Stimulated activated CD4-positive, alpha-beta T cell treated with anti-CD3 and anti-CD28 coated beads, TNF-alpha, amount 100 ng/mL, for 24 hours (primary cell): ENCODE data around the gene CPNE7.
"Not testable (repeated sequence)": the region's sequence is repeated elsewhere in the genome, so short reads cannot be mapped to it uniquely, and the experiment has no call there.

Experiments
- DNase-seq, 3 experiments: peaks; one replicate each; pipeline ENCODE4 v3.0.0-alpha.2; 2020; ENCODE audit warnings: low read depth in 3 of 3

CPNE7 gene

GRCh38 chr16:89565506-89566372 lies 9.8 kb upstream of the CPNE7 start:
- peak in 2 of 3 experiments; percentile 47 to 72 for DNase-seq

- DNase-seq = no peak
Measured at GRCh38 chr16:89567656-89568594, 7.6 kb upstream of the CPNE7 start.

- DNase-seq = no peak
Measured at GRCh38 chr16:89569506-89570341, 5.8 kb upstream of the CPNE7 start.

GRCh38 chr16:89570342-89570923 lies 5.1 kb upstream of the CPNE7 start:
- DNase-seq = no peak

GRCh38 chr16:89570983-89571598 lies 4.5 kb upstream of the CPNE7 start:
- not testable (repeated sequence) for DNase-seq

- no peak for DNase-seq
Measured at GRCh38 chr16:89571636-89572035, 3.9 kb upstream of the CPNE7 start.

GRCh38 chr16:89572073-89572484 lies 3.5 kb upstream of the CPNE7 start:
- no peak for DNase-seq

- no peak for DNase-seq
Measured at GRCh38 chr16:89572485-89573205, 2.9 kb upstream of the CPNE7 start.

GRCh38 chr16:89573826-89574680 lies 1.5 kb upstream of the CPNE7 start:
- DNase-seq = no peak

GRCh38 chr16:89574681-89575246 lies 794 bp upstream of the CPNE7 start:
- peak in 1 of 3 experiments; percentile 57 for DNase-seq

- no peak for DNase-seq
Measured at GRCh38 chr16:89576153-89577054, 846 bp downstream of the CPNE7 start.

- DNase-seq = no peak
Measured at GRCh38 chr16:89577055-89577759, 1.6 kb downstream of the CPNE7 start.

- no peak for DNase-seq
Measured at GRCh38 chr16:89579351-89579750, 3.8 kb downstream of the CPNE7 start.

GRCh38 chr16:89581045-89581695 lies 5.6 kb downstream of the CPNE7 start:
- DNase-seq = no peak

GRCh38 chr16:89581861-89582563 lies 6.5 kb downstream of the CPNE7 start:
- no peak for DNase-seq

GRCh38 chr16:89582614-89583196 lies 7.1 kb downstream of the CPNE7 start:
- DNase-seq = no peak
